Measurements from ENCODE around the gene DDX21. TPM values are rescaled to one million over a fixed set of nuclear protein-coding genes. Genes with fewer than 3 reads are reported as not detected.
A peak's percentile ranks its signal among the peaks of the same experiment; 100 is the strongest.

The DDX21 gene
- polyA plus RNA-seq, 1 donor: 50.6 TPM

DNA sequence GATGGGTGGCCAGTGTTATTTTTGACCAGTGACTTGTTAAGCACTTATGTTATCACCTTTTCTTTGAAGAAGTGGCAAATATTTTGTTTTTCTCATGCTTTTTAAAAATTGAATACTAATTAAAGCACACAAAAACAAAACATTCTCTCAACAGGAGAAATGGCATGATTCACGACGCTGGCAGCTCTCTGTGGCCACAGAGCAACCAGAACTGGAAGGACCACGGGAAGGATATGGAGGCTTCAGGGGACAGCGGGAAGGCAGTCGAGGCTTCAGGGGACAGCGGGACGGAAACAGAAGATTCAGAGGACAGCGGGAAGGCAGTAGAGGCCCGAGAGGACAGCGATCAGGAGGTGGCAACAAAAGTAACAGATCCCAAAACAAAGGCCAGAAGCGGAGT lies 26.4 kb downstream of the DDX21 start:
- Histone ChIP-seq H3K27me3 (ENCODE audit: control insufficient read depth, insufficient read depth, low read length) (no peaks in the 10 kb centered on the region), H3K4me3 (ENCODE audit: low read length) (no peak overlapping the region), H3K9me3 (ENCODE audit: control insufficient read depth, low read depth, low read length) (no peaks in the 10 kb centered on the region), H3K27ac (ENCODE audit: low read length) (no peak overlapping the region), H3K36me3 (ENCODE audit: control insufficient read depth, insufficient read depth, low read length) (peaks cover 51% of the 10 kb centered on the region), H3K4me1 (ENCODE audit: control insufficient read depth, insufficient read depth, low read length) (no peaks in the 10 kb centered on the region)
- no peak for DNase-seq
- 100% methylated on average over 8 of the region's 11 CpGs for WGBS (ENCODE audit: insufficient coverage, low lambda C conversion rate)

DNA sequence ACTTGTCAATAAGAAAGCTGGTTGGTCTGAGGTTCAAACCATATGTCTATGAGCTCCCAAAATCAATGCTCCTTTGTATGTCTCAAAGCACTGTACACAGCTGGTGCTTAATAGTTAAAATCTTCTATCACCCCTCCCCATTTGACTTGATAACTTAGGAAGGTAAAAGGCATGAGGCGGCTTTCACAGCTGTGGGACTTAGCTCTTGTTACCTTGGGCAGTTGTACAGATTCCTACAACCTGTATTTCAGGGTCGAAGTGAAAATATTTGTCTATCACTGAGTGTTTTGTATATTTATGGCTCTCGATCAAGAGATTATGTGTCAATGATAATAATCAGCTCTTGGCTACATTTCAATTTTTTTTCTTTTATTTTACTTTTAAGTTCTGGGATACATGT lies 31.6 kb downstream of the DDX21 start:
- H3K4me3 ChIP-seq (ENCODE audit: low read length): no peak overlapping the region
- DNase-seq: no peak
- H3K4me1 ChIP-seq (ENCODE audit: control insufficient read depth, insufficient read depth, low read length): peaks cover 3% of the 10 kb centered on the region
- WGBS (ENCODE audit: insufficient coverage, low lambda C conversion rate): 50% methylated on average over 1 of the region's 3 CpGs
- no peaks in the 10 kb centered on the region for H3K27me3 ChIP-seq (ENCODE audit: control insufficient read depth, insufficient read depth, low read length)
- H3K27ac ChIP-seq (ENCODE audit: low read length): no peak overlapping the region
- peaks cover 22% of the 10 kb centered on the region for H3K36me3 ChIP-seq (ENCODE audit: control insufficient read depth, insufficient read depth, low read length)
- no peaks in the 10 kb centered on the region for H3K9me3 ChIP-seq (ENCODE audit: control insufficient read depth, low read depth, low read length)

DNA sequence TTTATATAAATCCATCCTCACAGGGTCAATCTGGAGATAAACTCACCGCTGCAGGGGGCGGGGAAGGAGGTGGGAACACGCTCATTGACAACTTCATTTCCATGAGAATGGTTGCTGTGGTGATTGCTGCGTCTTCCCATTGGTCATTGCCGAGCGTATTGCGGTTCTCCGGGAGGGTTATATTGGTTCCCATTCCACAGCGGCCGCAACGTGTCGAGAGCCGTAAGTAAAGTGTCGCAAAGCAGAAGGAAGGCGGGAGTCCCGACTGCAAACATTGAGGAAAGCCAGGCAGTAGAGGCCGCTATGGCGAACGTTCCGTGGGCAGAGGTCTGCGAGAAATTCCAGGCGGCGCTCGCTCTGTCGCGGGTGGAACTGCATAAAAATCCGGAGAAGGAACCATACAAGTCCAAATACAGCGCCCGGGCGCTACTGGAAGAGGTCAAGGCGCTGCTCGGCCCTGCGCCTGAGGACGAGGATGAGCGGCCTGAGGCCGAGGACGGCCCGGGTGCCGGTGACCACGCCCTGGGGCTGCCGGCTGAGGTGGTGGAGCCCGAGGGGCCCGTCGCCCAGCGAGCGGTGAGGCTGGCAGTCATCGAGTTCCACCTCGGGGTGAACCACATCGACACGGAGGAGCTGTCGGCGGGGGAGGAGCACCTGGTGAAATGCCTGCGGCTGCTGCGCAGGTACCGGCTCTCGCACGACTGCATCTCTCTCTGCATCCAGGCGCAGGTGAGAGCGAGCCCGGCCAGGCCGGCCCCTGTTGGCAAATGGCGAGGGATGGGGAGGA lies 32.8 kb downstream of the DDX21 start, which contains the start of gene KIFBP:
Gene KIFBP, plus strand, starts transcription at position 274 of the 787 bp plus-strand sequence. Its CDS starts 30 bp downstream, at position 304.
- no CpG with 5 or more reads among the region's 62 CpGs for WGBS (ENCODE audit: insufficient coverage, low lambda C conversion rate)

DNA sequence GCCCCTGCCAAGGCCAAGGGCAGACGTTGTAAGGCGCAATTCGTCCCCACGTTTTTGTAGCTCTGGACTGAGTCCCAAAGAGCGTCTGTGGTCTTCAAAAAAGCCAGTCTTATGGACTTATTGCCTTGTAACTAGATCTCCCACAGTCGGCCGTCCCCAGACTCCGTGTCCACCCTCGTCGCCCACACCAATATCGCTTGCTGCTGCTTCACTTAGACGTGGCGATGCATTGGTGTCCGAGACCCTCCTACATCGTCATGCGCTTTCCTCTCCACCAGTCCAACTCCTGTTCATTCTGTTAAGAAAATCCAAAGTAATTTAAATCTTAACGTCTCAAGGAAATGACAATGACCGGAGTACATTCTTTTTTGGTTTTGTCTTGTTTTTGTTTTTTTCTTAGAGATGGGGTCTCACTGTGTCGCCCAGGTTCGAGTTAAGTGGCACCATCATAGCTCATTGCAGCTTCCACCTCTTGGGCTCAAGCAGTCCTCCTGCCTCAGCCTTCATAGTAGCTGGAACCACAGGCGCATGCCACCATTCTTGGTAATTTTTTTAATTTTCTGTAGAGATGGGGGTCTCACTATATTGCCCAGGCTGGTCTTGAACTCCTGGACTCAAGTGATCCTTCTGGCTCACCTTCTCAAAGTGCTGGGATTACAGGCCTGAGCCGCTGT lies 33.5 kb downstream of the DDX21 start:
- Histone ChIP-seq H3K36me3 (ENCODE audit: control insufficient read depth, insufficient read depth, low read length) (peaks cover 12% of the 10 kb centered on the region), H3K27me3 (ENCODE audit: control insufficient read depth, insufficient read depth, low read length) (no peaks in the 10 kb centered on the region), H3K9me3 (ENCODE audit: control insufficient read depth, low read depth, low read length) (no peaks in the 10 kb centered on the region), H3K4me3 (ENCODE audit: low read length) (peak overlapping the region; percentile 91), H3K4me1 (ENCODE audit: control insufficient read depth, insufficient read depth, low read length) (peaks cover 3% of the 10 kb centered on the region), H3K27ac (ENCODE audit: low read length) (peak overlapping the region; percentile 84)
- WGBS (ENCODE audit: insufficient coverage, low lambda C conversion rate): 60% methylated on average over 1 of the region's 22 CpGs
- DNase-seq: no peak

More for the DNA sequence above, 32.8 kb downstream of the DDX21 start, which contains the start of gene KIFBP:
- H3K36me3 ChIP-seq (ENCODE audit: control insufficient read depth, insufficient read depth, low read length): peaks cover 18% of the 10 kb centered on the region
- H3K27me3 ChIP-seq (ENCODE audit: control insufficient read depth, insufficient read depth, low read length): no peaks in the 10 kb centered on the region
- peak within 1 kb of the TSS; percentile 84 for H3K27ac ChIP-seq (ENCODE audit: low read length)
- no peaks in the 10 kb centered on the region for H3K9me3 ChIP-seq (ENCODE audit: control insufficient read depth, low read depth, low read length)
- peak; percentile 95 to 98 for DNase-seq
- H3K4me3 ChIP-seq (ENCODE audit: low read length): peak within 1 kb of the TSS; percentile 91
- peaks cover 3% of the 10 kb centered on the region for H3K4me1 ChIP-seq (ENCODE audit: control insufficient read depth, insufficient read depth, low read length)

DNA sequence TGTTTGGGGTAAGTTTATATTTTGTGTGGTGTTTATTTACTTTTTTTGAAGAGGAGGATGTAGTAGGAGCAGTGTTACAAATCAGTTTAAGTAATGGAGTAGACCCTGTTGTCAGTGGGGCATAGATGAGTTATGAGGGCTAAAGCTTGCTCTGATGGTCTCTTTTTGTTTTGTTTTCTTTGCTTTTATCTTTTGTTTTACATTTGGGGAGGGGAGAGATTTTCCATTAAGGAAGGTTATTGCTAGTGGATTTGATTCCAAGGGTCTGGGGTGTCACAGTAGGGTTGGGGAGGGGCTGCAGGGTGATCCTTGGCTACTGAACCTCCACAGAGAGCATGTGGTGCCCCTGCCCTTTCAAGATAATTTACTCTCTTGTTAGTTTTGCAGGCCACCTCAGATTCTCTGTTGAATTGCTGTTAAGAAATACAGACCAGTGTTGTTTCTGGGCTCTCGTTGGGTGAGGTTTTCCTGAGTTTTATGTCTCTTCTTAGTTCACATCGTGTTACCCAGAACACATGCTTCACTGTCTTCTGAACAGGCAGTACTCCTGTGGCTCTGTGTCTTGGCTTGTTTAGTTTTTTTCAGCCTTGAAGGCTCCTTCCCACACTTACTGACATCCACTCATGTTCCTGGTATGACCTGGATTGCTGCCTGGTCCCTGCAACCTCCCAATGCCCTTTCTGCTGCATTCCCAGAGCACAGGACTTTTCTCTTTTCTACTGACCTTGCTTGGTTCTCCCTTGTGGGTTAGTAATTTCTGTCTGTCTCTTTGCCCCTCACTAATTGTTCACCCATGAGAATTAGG lies 36.9 kb downstream of the DDX21 start:
- no peak for DNase-seq

DNA sequence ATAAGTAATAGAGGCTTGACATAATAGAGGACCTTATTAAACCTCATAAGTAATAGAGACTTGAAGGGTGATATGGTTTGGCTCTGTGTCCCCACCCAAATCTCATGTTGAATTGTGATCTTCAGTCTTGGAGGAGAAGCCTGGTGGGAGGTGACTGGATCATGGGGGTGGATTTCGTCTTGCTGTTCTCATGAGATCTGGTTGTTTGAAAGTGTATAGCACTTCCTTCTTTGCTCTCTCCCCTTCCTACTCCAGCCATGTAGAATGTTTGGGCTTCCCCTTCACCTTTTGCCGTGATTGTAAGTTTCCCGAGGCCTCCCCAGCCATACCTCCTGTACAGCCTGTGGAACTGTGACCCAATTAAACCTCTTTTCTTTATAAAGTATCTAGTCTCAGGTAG lies 41.2 kb downstream of the DDX21 start:
- H3K9me3 ChIP-seq (ENCODE audit: control insufficient read depth, low read depth, low read length): no peaks in the 10 kb centered on the region
- no peaks in the 10 kb centered on the region for H3K27me3 ChIP-seq (ENCODE audit: control insufficient read depth, insufficient read depth, low read length)
- no peaks in the 10 kb centered on the region for H3K4me1 ChIP-seq (ENCODE audit: control insufficient read depth, insufficient read depth, low read length)
- no peak overlapping the region for H3K27ac ChIP-seq (ENCODE audit: low read length)
- DNase-seq: no peak
- peaks cover 6% of the 10 kb centered on the region for H3K36me3 ChIP-seq (ENCODE audit: control insufficient read depth, insufficient read depth, low read length)
- no CpG with 5 or more reads among the region's 3 CpGs for WGBS (ENCODE audit: insufficient coverage, low lambda C conversion rate)
- H3K4me3 ChIP-seq (ENCODE audit: low read length): no peak overlapping the region

More for the DNA sequence above, 36.9 kb downstream of the DDX21 start:
- 40% methylated on average over 1 of the region's 2 CpGs for WGBS (ENCODE audit: insufficient coverage, low lambda C conversion rate)
- Histone ChIP-seq H3K4me3 (ENCODE audit: low read length) (no peak overlapping the region), H3K27me3 (ENCODE audit: control insufficient read depth, insufficient read depth, low read length) (no peaks in the 10 kb centered on the region), H3K36me3 (ENCODE audit: control insufficient read depth, insufficient read depth, low read length) (peaks cover 6% of the 10 kb centered on the region), H3K4me1 (ENCODE audit: control insufficient read depth, insufficient read depth, low read length) (peaks cover 3% of the 10 kb centered on the region), H3K27ac (ENCODE audit: low read length) (no peak overlapping the region), H3K9me3 (ENCODE audit: control insufficient read depth, low read depth, low read length) (no peaks in the 10 kb centered on the region)

DNA sequence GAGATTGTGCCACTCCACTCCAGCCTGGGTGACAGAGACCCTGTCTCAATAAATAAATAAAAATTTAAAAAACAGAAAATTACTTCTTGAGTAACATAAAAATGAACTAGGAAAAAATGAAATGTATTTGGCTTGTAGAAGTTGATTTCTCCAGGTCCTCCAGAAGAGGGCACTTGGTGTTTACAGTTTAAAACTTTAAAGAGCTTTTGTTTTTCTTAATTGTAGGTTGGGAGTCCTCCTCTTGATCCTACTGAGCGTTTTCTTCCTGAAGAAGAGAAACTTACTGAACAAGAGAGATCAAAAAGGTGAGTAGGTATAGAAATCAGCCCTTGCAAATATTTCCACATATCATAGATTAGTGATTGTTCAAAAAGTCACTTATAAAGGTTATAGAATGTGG lies 48.9 kb downstream of the DDX21 start:
- Histone ChIP-seq H3K4me1 (ENCODE audit: control insufficient read depth, insufficient read depth, low read length) (no peaks in the 10 kb centered on the region), H3K9me3 (ENCODE audit: control insufficient read depth, low read depth, low read length) (no peaks in the 10 kb centered on the region), H3K4me3 (ENCODE audit: low read length) (no peak overlapping the region), H3K27me3 (ENCODE audit: control insufficient read depth, insufficient read depth, low read length) (no peaks in the 10 kb centered on the region), H3K27ac (ENCODE audit: low read length) (no peak overlapping the region), H3K36me3 (ENCODE audit: control insufficient read depth, insufficient read depth, low read length) (peaks cover 27% of the 10 kb centered on the region)
- DNase-seq: no peak
- WGBS (ENCODE audit: insufficient coverage, low lambda C conversion rate): no CpG with 5 or more reads among the region's 1 CpG

DNA sequence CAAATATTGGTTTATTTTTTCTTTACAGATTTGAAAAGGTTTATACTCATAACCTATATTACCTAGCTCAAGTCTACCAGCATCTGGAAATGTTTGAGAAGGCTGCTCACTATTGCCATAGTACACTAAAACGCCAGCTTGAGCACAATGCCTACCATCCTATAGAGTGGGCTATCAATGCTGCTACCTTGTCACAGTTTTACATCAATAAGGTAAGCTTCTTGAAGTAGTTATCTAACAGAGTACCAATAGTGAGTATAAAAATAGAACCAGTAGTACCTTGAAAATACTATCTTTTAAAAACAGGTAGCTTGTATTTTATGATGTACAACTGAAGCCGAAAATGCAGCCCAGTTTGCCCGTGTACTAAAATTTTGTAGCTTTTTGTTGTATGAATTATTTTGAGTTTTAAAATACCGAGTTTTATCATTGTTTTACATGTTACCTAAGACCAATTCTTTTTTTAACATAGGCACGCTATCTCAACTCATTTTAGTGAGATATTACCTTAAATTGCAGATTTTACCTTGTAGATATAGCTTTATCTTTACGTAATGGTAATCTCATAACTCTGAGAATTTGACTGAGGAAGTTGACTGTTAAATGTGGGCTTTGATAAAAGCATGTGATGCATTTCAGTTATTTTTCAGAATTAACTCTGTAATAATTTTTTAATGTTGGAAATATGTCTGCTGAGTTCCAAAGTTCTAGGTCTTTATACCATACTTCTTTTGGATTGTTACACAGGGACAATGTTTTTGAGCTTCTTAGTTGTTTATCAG lies 49.9 kb downstream of the DDX21 start:
- H3K4me1 ChIP-seq (ENCODE audit: control insufficient read depth, insufficient read depth, low read length): no peaks in the 10 kb centered on the region
- WGBS (ENCODE audit: insufficient coverage, low lambda C conversion rate): 98% methylated on average over 4 of the region's 6 CpGs
- peaks cover 26% of the 10 kb centered on the region for H3K36me3 ChIP-seq (ENCODE audit: control insufficient read depth, insufficient read depth, low read length)
- DNase-seq: no peak
- no peaks in the 10 kb centered on the region for H3K27me3 ChIP-seq (ENCODE audit: control insufficient read depth, insufficient read depth, low read length)
- no peaks in the 10 kb centered on the region for H3K9me3 ChIP-seq (ENCODE audit: control insufficient read depth, low read depth, low read length)
- H3K4me3 ChIP-seq (ENCODE audit: low read length): no peak overlapping the region
- H3K27ac ChIP-seq (ENCODE audit: low read length): no peak overlapping the region

DNA sequence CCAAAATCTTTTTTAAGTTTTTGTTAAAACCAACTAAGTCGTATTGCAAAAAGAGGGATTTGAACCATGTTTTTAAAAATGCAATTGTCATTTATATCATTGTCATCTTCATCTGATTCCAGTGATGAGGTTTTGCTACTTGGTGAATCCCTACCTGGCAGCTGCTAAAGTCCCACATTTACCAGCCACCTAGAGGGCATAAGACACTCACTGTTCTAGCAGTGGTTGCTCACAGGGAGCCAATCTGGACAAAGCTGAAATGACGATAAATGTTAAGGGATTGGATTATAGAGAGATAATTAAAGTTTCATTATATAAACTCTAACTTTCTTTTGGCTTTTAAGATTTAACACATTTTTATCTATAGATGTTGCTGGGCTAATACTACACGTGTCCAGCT lies 51.3 kb downstream of the DDX21 start:
- no peaks in the 10 kb centered on the region for H3K4me1 ChIP-seq (ENCODE audit: control insufficient read depth, insufficient read depth, low read length)
- no peaks in the 10 kb centered on the region for H3K27me3 ChIP-seq (ENCODE audit: control insufficient read depth, insufficient read depth, low read length)
- DNase-seq: no peak
- H3K27ac ChIP-seq (ENCODE audit: low read length): no peak overlapping the region
- no peaks in the 10 kb centered on the region for H3K9me3 ChIP-seq (ENCODE audit: control insufficient read depth, low read depth, low read length)
- H3K36me3 ChIP-seq (ENCODE audit: control insufficient read depth, insufficient read depth, low read length): peaks cover 31% of the 10 kb centered on the region
- 100% methylated on average over 1 of the region's 3 CpGs for WGBS (ENCODE audit: insufficient coverage, low lambda C conversion rate)
- H3K4me3 ChIP-seq (ENCODE audit: low read length): no peak overlapping the region

All from large intestine (tissue), 3 donors.